Cardiac muscle cell (in vitro differentiated cells and primary cell): Measurements from ENCODE around the gene PLCL2. TPM values are rescaled to one million over a fixed set of nuclear protein-coding genes. Genes with fewer than 3 reads are reported as not detected.

Experiments
- DNase-seq, 2 donors: peaks; one replicate each; pipeline versions ENCODE4 v3.0.0 to v3.0.0-alpha.2; 2010 to 2017; ENCODE audit warnings: low read depth in 1 of 2, low spot score in 1 of 2
- H3K27ac ChIP-seq: fragments of 200-600 bp; sonication (generic); 2 replicates; pipeline ENCODE4 v1.5.1; 2016
- H3K27me3 ChIP-seq: fragments of 200-600 bp; sonication (generic); 2 replicates; pipeline ENCODE4 v1.6.0; 2016; ENCODE audit warnings: control low read depth
- H3K36me3 ChIP-seq: fragments of 200-600 bp; sonication (generic); 2 replicates; pipeline ENCODE4 v1.5.1; 2016; ENCODE audit warnings: control low read depth
- H3K4me1 ChIP-seq: fragments of 200-600 bp; sonication (generic); 2 replicates; pipeline ENCODE4 v1.8.1; 2017; ENCODE audit warnings: low read depth, mild to moderate bottlenecking, mixed run types
- H3K4me3 ChIP-seq: fragments of 200-600 bp; sonication (generic); 2 replicates; pipeline ENCODE4 v1.5.1; 2016; ENCODE audit warnings: mild to moderate bottlenecking
- H3K9me3 ChIP-seq: fragments of 200-600 bp; sonication (generic); 2 replicates; pipeline ENCODE4 v1.5.1; 2017; ENCODE audit warnings: low read depth, mild to moderate bottlenecking, control low read depth
- polyA plus RNA-seq: library from polyadenylated mRNA; unstranded; fragments of >200 nt; fragmentation: Nextera tagmentation; extraction: Ambion mirVana; gene quantifications from 2 replicates; pipeline ENCODE4 v1.2.1, GENCODE V29; 2016
- total RNA-seq: library from RNA; depleted of rRNA; stranded (reverse); fragments of >200 nt; gene quantifications from 2 replicates; pipeline ENCODE4 v1.2.3, GENCODE V29; 2016
- TF ChIP-seq, protein P1 (sequence below): IDR thresholded peaks from 2 replicates; pipeline ENCODE4 v1.5.1; 2012; ENCODE audit warnings: low read depth, mild to moderate bottlenecking, low read length

The PLCL2 gene
- total and polyA plus RNA-seq, 2 experiments from 2014 or later = 17.3 to 49.1 TPM

DNA sequence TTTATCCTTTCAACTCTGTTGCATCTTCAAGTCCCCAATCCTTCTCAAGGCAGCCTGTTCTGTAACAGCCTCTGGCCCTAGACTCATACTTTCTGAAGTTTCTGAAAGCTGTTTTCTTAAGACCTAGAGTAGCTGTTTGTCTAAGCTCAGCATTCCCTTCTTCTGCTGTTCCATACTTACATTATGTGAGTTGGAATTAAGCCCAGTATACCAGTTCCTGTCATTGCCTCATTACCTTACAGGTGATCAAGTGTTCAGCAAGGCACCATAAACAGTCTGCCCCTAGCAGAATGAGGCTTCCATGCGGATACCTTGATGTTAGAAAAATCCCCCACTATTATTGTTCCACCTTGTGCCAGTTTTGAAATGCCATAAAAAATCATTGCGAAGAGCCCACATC, 180.6 kb downstream of the PLCL2 start:
- Histone ChIP-seq H3K4me1 (peaks cover 15% of the 10 kb centered on the region), H3K27ac (no peak overlapping the region), H3K36me3 (peaks cover 9% of the 10 kb centered on the region), H3K27me3 (no peaks in the 10 kb centered on the region), H3K9me3 (no peaks in the 10 kb centered on the region), H3K4me3 (no peak overlapping the region)
- TF ChIP-seq, protein P1, sequence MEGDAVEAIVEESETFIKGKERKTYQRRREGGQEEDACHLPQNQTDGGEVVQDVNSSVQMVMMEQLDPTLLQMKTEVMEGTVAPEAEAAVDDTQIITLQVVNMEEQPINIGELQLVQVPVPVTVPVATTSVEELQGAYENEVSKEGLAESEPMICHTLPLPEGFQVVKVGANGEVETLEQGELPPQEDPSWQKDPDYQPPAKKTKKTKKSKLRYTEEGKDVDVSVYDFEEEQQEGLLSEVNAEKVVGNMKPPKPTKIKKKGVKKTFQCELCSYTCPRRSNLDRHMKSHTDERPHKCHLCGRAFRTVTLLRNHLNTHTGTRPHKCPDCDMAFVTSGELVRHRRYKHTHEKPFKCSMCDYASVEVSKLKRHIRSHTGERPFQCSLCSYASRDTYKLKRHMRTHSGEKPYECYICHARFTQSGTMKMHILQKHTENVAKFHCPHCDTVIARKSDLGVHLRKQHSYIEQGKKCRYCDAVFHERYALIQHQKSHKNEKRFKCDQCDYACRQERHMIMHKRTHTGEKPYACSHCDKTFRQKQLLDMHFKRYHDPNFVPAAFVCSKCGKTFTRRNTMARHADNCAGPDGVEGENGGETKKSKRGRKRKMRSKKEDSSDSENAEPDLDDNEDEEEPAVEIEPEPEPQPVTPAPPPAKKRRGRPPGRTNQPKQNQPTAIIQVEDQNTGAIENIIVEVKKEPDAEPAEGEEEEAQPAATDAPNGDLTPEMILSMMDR = no peak
- no peak for DNase-seq

DNA sequence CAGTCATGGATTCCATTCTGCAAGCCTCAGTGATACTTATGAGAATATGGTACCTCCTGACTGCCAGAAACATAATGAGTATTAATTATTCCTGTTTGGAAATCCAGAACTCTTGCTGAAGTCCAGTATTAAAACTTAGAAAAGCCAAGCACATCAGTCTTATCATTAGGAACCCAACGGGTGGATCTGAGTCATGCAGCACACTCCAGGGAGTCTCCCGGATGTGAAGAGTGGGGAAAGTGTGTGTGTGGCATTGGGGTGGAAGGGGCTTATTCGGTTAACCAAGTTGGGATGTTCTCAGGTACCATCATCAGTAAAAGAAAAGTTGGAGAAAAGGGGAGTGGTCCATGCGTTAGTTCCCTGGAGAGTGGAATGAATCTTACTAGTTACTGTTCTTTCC, 181.1 kb downstream of the PLCL2 start:
- H3K4me1 ChIP-seq = peaks cover 15% of the 10 kb centered on the region
- peaks cover 9% of the 10 kb centered on the region for H3K36me3 ChIP-seq
- H3K9me3 ChIP-seq = no peaks in the 10 kb centered on the region
- no peak overlapping the region for H3K27ac ChIP-seq
- H3K4me3 ChIP-seq = no peak overlapping the region
- TF ChIP-seq, protein P1 = no peak
- DNase-seq = no peak
- no peaks in the 10 kb centered on the region for H3K27me3 ChIP-seq

DNA sequence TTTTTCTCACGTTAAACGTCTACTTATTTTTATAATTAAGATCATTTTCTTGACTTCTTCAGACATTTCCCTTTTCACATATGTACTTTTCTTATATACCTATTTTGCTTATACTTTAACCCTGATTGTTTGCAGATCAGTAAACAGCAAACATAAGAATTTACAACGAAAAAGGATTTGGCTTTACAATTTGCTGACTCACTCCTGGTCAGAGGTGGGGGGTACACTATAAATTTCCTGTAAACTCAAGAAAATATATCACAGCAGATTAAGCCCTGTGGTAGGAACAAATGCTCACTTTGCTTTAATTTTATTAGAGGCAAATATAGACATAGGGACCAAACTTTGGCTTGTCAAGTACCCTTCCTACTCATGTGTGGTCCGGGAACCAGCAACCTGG, 185.0 kb downstream of the PLCL2 start:
- Histone ChIP-seq H3K4me1 (no peaks in the 10 kb centered on the region), H3K27me3 (no peaks in the 10 kb centered on the region), H3K36me3 (peaks cover 9% of the 10 kb centered on the region), H3K27ac (no peak overlapping the region), H3K9me3 (no peaks in the 10 kb centered on the region), H3K4me3 (no peak overlapping the region)
- DNase-seq = no peak
- TF ChIP-seq, protein P1 = no peak

DNA sequence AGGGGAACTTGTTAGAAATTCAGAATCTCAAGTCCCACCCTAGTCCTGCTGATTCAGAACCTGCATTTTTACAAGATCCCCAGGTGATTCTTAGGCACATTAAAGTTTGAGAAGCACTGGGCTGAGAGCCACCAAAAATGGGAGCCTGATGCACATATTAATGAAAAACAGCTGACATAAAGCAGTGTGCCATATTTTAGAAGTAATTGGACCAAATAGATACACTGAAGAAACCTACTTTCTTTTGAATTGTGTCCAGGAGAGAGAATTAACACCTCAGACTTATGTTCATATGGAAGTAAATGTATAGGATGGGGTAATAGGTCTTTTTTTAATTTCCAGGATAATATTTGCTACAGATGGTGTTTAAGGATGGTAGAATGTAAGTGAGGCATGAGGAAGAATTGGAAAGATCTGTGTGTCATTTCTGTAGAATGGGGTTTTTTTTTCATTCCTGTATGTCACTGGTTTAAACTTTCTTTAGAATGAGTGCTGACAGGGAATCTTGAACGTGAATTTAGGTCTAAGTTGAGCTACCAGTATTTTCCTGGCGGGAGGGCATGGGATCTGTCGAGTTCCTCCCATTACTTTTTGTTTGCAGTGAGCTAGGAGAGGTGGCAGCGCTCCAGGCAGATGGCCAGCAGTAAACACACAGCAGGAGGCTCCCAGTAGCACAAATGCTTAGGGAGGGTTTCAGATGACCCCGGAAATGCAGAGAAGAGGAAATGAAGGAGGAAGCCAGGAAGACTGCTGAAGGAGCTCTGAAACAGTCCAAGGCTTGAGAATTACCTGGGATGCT, 185.6 kb downstream of the PLCL2 start:
- Histone ChIP-seq H3K27ac (no peak overlapping the region), H3K4me1 (no peaks in the 10 kb centered on the region), H3K4me3 (no peak overlapping the region), H3K27me3 (no peaks in the 10 kb centered on the region), H3K9me3 (no peaks in the 10 kb centered on the region), H3K36me3 (peaks cover 9% of the 10 kb centered on the region)
- TF ChIP-seq, protein P1 = no peak
- DNase-seq = peak in 1 of 2 donors; percentile 54

DNA sequence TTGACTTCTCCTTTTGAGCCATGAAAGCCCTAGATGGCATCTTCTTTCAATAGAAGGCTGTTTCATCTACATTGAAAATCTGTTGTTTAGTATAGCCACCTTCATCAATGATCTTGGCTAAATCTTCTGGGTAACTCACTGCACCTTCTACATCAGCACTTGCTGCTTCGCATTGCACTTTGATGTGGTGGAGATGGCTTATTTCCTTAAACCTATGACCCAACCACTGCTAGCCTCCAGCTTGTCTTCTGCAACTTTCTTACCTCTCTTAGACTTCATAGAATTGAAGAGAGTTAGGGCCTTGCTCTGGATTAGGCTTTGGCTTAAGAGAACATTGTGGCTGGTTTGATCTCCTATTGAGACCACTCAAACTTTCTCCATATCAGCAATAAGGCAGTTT, 189.8 kb downstream of the PLCL2 start:
- no peak for DNase-seq
- TF ChIP-seq, protein P1 = no peak
- no peaks in the 10 kb centered on the region for H3K27me3 ChIP-seq
- no peaks in the 10 kb centered on the region for H3K4me1 ChIP-seq
- H3K27ac ChIP-seq = no peak overlapping the region
- H3K36me3 ChIP-seq = no peaks in the 10 kb centered on the region
- H3K4me3 ChIP-seq = no peak overlapping the region
- no peaks in the 10 kb centered on the region for H3K9me3 ChIP-seq
